Immature natural killer cell (primary cell): ENCODE results near the gene NKTR. TPM values are rescaled to one million over a fixed set of nuclear protein-coding genes. Genes with fewer than 3 reads are reported as not detected.

Experiments
- DNase-seq, 3 donors: peaks; one replicate each; pipeline ENCODE4 v3.0.0; 2022; ENCODE audit warnings: mixed read lengths in 1 of 3
- H3K27ac Mint-ChIP-seq, 6 donors: one replicate each; pipeline ENCODE4 v1.8.0; 2020; ENCODE audit warnings: mixed read lengths in 6 of 6, mild to moderate bottlenecking in 5 of 6, inconsistent platforms in 4 of 6, moderate library complexity in 3 of 6
- H3K27me3 Mint-ChIP-seq, 3 donors: one replicate each; pipeline ENCODE4 v1.8.0; 2020 to 2021; ENCODE audit warnings: low read depth in 3 of 3, mild to moderate bottlenecking in 3 of 3, mixed read lengths in 3 of 3, moderate library complexity in 3 of 3, inconsistent platforms in 1 of 3
- H3K36me3 Mint-ChIP-seq, 3 donors: one replicate each; pipeline ENCODE4 v1.8.0; 2020; ENCODE audit warnings: mixed read lengths in 3 of 3, inconsistent platforms in 2 of 3, mild to moderate bottlenecking in 2 of 3
- H3K4me1 Mint-ChIP-seq, 2 donors: one replicate each; pipeline ENCODE4 v1.8.0; 2020; ENCODE audit warnings: inconsistent platforms in 2 of 2, mild to moderate bottlenecking in 2 of 2, mixed read lengths in 2 of 2, moderate library complexity in 1 of 2
- H3K4me3 Mint-ChIP-seq, 5 donors: one replicate each; pipeline ENCODE4 v1.8.0; 2020; ENCODE audit warnings: mild to moderate bottlenecking in 5 of 5, mixed read lengths in 5 of 5, inconsistent platforms in 3 of 5, moderate library complexity in 3 of 5
- H3K9me3 Mint-ChIP-seq, 6 donors: one replicate each; pipeline ENCODE4 v1.8.0; 2020; ENCODE audit warnings: mild to moderate bottlenecking in 6 of 6, mixed read lengths in 6 of 6, inconsistent platforms in 4 of 6, moderate library complexity in 3 of 6
- polyA plus RNA-seq, 3 donors: library from polyadenylated mRNA; unstranded; fragments of 300-500 nt; fragmentation: Illumina TruSeq; gene quantifications; one replicate each; pipeline ENCODE4 v1.2.3, GENCODE V29; 2021

Gene NKTR
- polyA plus RNA-seq, 3 donors from 2014 or later = 6.9 to 15.9 (median 7.4) TPM

GRCh38 chr3:42655980-42656679 lies 55.6 kb downstream of the NKTR start:
- peaks cover 0 to 6% (median 2%) of the 10 kb centered on the region in 3 donors for H3K27me3 Mint-ChIP-seq
- peak overlapping the region in 3 of 6 donors; percentile 22 to 61 (median 58) for H3K27ac Mint-ChIP-seq
- peaks cover 21 to 23% of the 10 kb centered on the region in 2 donors for H3K4me1 Mint-ChIP-seq
- no peaks in the 10 kb centered on the region for H3K36me3 Mint-ChIP-seq
- H3K4me3 Mint-ChIP-seq = peak overlapping the region in 4 of 5 donors; percentile 17 to 63 (median 30)
- H3K9me3 Mint-ChIP-seq = no peaks in the 10 kb centered on the region
- DNase-seq = no peak

GRCh38 chr3:42656680-42657610 lies 56.5 kb downstream of the NKTR start:
- Mint-ChIP-seq H3K4me3 (peak overlapping the region in 2 of 5 donors; percentile 17 to 18), H3K27ac (no peak overlapping the region), H3K27me3 (peaks cover 0 to 6% (median 2%) of the 10 kb centered on the region in 3 donors), H3K9me3 (no peaks in the 10 kb centered on the region), H3K36me3 (no peaks in the 10 kb centered on the region), H3K4me1 (peaks cover 19% of the 10 kb centered on the region in 2 donors)
- DNase-seq = no peak

- Mint-ChIP-seq H3K4me3 (no peak overlapping the region), H3K9me3 (no peaks in the 10 kb centered on the region), H3K4me1 (peaks cover 12 to 13% of the 10 kb centered on the region in 2 donors), H3K27me3 (peaks cover 0 to 6% (median 2%) of the 10 kb centered on the region in 3 donors), H3K27ac (peak overlapping the region in 2 of 6 donors; percentile 46), H3K36me3 (no peaks in the 10 kb centered on the region)
- no peak for DNase-seq
Observed at GRCh38 chr3:42657675-42658074, 57.2 kb downstream of the NKTR start.

- Mint-ChIP-seq H3K9me3 (no peaks in the 10 kb centered on the region), H3K4me3 (no peak overlapping the region), H3K4me1 (peaks cover 6 to 9% of the 10 kb centered on the region in 2 donors), H3K27me3 (peaks cover 0 to 3% (median 2%) of the 10 kb centered on the region in 3 donors), H3K36me3 (no peaks in the 10 kb centered on the region), H3K27ac (peak overlapping the region in 2 of 6 donors; percentile 46)
- DNase-seq = no peak
Observed at GRCh38 chr3:42658091-42658770, 57.7 kb downstream of the NKTR start.

GRCh38 chr3:42658771-42659390 lies 58.4 kb downstream of the NKTR start:
- Mint-ChIP-seq H3K27ac (no peak overlapping the region), H3K36me3 (no peaks in the 10 kb centered on the region), H3K4me1 (peaks cover 0 to 4% of the 10 kb centered on the region in 2 donors), H3K4me3 (no peak overlapping the region), H3K9me3 (no peaks in the 10 kb centered on the region), H3K27me3 (peaks cover 0 to 3% (median 2%) of the 10 kb centered on the region in 3 donors)
- DNase-seq = no peak

GRCh38 chr3:42659451-42660130 lies 59.1 kb downstream of the NKTR start:
- DNase-seq = no peak
- Mint-ChIP-seq H3K27me3 (peaks cover 0 to 3% (median 2%) of the 10 kb centered on the region in 3 donors), H3K4me3 (no peak overlapping the region), H3K9me3 (no peaks in the 10 kb centered on the region), H3K27ac (peak overlapping the region in 1 of 6 donors; percentile 29), H3K4me1 (peaks cover 0 to 4% of the 10 kb centered on the region in 2 donors), H3K36me3 (no peaks in the 10 kb centered on the region)

GRCh38 chr3:42660131-42660715 lies 59.7 kb downstream of the NKTR start:
- H3K4me3 Mint-ChIP-seq = no peak overlapping the region
- H3K36me3 Mint-ChIP-seq = no peaks in the 10 kb centered on the region
- peaks cover 0 to 3% (median 2%) of the 10 kb centered on the region in 3 donors for H3K27me3 Mint-ChIP-seq
- H3K27ac Mint-ChIP-seq = peak overlapping the region in 1 of 6 donors; percentile 29
- H3K9me3 Mint-ChIP-seq = no peaks in the 10 kb centered on the region
- DNase-seq = no peak
- H3K4me1 Mint-ChIP-seq = peaks cover 0 to 1% of the 10 kb centered on the region in 2 donors

GRCh38 chr3:42660898-42661297 lies 60.4 kb downstream of the NKTR start:
- Mint-ChIP-seq H3K36me3 (no peaks in the 10 kb centered on the region), H3K4me3 (no peak overlapping the region), H3K4me1 (no peaks in the 10 kb centered on the region), H3K9me3 (no peaks in the 10 kb centered on the region), H3K27ac (peak overlapping the region in 1 of 6 donors; percentile 2), H3K27me3 (peaks cover 0 to 3% (median 2%) of the 10 kb centered on the region in 3 donors)
- DNase-seq = no peak

GRCh38 chr3:42661593-42662022 lies 61.1 kb downstream of the NKTR start:
- Mint-ChIP-seq H3K9me3 (no peaks in the 10 kb centered on the region), H3K4me3 (no peak overlapping the region), H3K27ac (no peak overlapping the region), H3K4me1 (no peaks in the 10 kb centered on the region), H3K27me3 (peaks cover 0 to 6% (median 2%) of the 10 kb centered on the region in 3 donors), H3K36me3 (no peaks in the 10 kb centered on the region)
- DNase-seq = no peak

- Mint-ChIP-seq H3K27me3 (peaks cover 0 to 6% (median 2%) of the 10 kb centered on the region in 3 donors), H3K36me3 (no peaks in the 10 kb centered on the region), H3K9me3 (no peaks in the 10 kb centered on the region), H3K4me1 (no peaks in the 10 kb centered on the region), H3K4me3 (no peak overlapping the region), H3K27ac (no peak overlapping the region)
- DNase-seq = no peak
Observed at GRCh38 chr3:42662037-42662812, 61.7 kb downstream of the NKTR start.

- no peak for DNase-seq
- no peaks in the 10 kb centered on the region for H3K9me3 Mint-ChIP-seq
- no peaks in the 10 kb centered on the region for H3K4me1 Mint-ChIP-seq
- no peak overlapping the region for H3K4me3 Mint-ChIP-seq
- no peaks in the 10 kb centered on the region for H3K36me3 Mint-ChIP-seq
- H3K27me3 Mint-ChIP-seq = peaks cover 0 to 6% (median 2%) of the 10 kb centered on the region in 3 donors
- H3K27ac Mint-ChIP-seq = no peak overlapping the region
Observed at GRCh38 chr3:42662813-42663535, 62.5 kb downstream of the NKTR start.
